H1 (cell line): ENCODE data around the gene PARD6B. TPM values are rescaled to one million over a fixed set of nuclear protein-coding genes. Genes with fewer than 3 reads are reported as not detected.

Experiments
- CTCF ChIA-PET: fragments of 300-600 bp; sonication (Branson Sonifier 250); formaldehyde crosslinking; loops from one replicate; lab custom pipeline; 2021; ENCODE audit not compliant: partially characterized antibody; lab: Charles Lee
- POLR2A ChIA-PET: fragments of 300-600 bp; sonication (Branson Sonifier 250); formaldehyde crosslinking; loops from one replicate; lab custom pipeline; 2021; ENCODE audit warnings: inconsistent platforms; ENCODE audit not compliant: partially characterized antibody; lab: Charles Lee
- DNase-seq, 2 experiments: peaks; one replicate each; pipeline versions ENCODE4 v3.0.0 to v3.0.0-alpha.2; 2010 to 2022; ENCODE audit warnings: low spot score in 2 of 2, low read depth in 1 of 2, mixed read lengths in 1 of 2
- FAIRE-seq: peaks from 2 replicates; lab custom pipeline; 2011; peaks lifted over from hg19 to GRCh38; lab: Jason Lieb, UNC
- H2AFZ ChIP-seq: 2 replicates; pipeline ENCODE4 v1.8.1; 2012; ENCODE audit warnings: low read length, inconsistent platforms
- H2AK5ac ChIP-seq: 2 replicates; pipeline ENCODE4 v1.6.1; 2013; ENCODE audit warnings: low read depth, low read length
- H2BK120ac ChIP-seq: replicated peaks from 2 replicates; pipeline ENCODE3; 2013; ENCODE audit warnings: low read depth, low read length, inconsistent platforms
- H2BK12ac ChIP-seq: 2 replicates; pipeline ENCODE4 v1.6.1; 2013; ENCODE audit warnings: low read depth, low read length
- H2BK15ac ChIP-seq: 2 replicates; pipeline ENCODE4 v1.6.1; 2013; ENCODE audit warnings: low read length
- H2BK20ac ChIP-seq: 2 replicates; pipeline ENCODE4 v1.6.1; 2013; ENCODE audit warnings: low read length
- H2BK5ac ChIP-seq: 2 replicates; pipeline ENCODE4 v1.6.1; 2013; ENCODE audit warnings: low read depth, low read length
- H3K14ac ChIP-seq: 2 replicates; pipeline ENCODE4 v1.6.1; 2013; ENCODE audit warnings: inconsistent platforms; ENCODE audit not compliant: insufficient read length
- H3K18ac ChIP-seq: 2 replicates; pipeline ENCODE4 v1.6.1; 2013; ENCODE audit warnings: low read length; ENCODE audit errors: extremely low read depth
- H3K23ac ChIP-seq: 2 replicates; pipeline ENCODE4 v1.6.1; 2013; ENCODE audit warnings: inconsistent platforms; ENCODE audit not compliant: insufficient read length
- H3K23me2 ChIP-seq: 2 replicates; pipeline ENCODE4 v1.6.1; 2013; ENCODE audit warnings: low read depth, low read length
- H3K27ac ChIP-seq: 2 replicates; pipeline ENCODE4 v1.6.1; 2011; ENCODE audit warnings: low read depth, low read length, inconsistent platforms
- H3K27me3 ChIP-seq, 4 experiments: replicated peaks in 1 of 4; 1 replicate in 1 of 4; 2 replicates in 3 of 4; pipeline versions ENCODE4 v1.6.1 to v1.8.1; 2011 to 2013; ENCODE audit warnings: low read length in 3 of 4, mild to moderate bottlenecking in 3 of 4, inconsistent platforms in 2 of 4, mixed read lengths in 2 of 4, moderate library complexity in 1 of 4; ENCODE audit not compliant: control insufficient read depth in 3 of 4, insufficient read depth in 3 of 4; ENCODE audit errors: extremely low read depth in 1 of 4
- H3K36me3 ChIP-seq, 4 experiments: 2 replicates each; pipeline versions ENCODE4 v1.6.1 to v1.8.1; 2011 to 2013; ENCODE audit warnings: mild to moderate bottlenecking in 4 of 4, low read length in 3 of 4, moderate library complexity in 2 of 4, control low read depth in 1 of 4, inconsistent platforms in 1 of 4; ENCODE audit not compliant: insufficient read depth in 4 of 4, control insufficient read depth in 2 of 4
- H3K4ac ChIP-seq: replicated peaks from 2 replicates; pipeline ENCODE3; 2013; ENCODE audit warnings: low read length, low read depth, mixed read lengths, inconsistent platforms; ENCODE audit not compliant: insufficient read length
- H3K4me1 ChIP-seq, 4 experiments: replicated peaks in 1 of 4; 1 replicate in 1 of 4; 2 replicates in 3 of 4; pipeline versions ENCODE4 v1.6.1 to v1.8.1; 2011 to 2013; ENCODE audit warnings: low read length in 3 of 4, inconsistent platforms in 2 of 4, mixed read lengths in 1 of 4; ENCODE audit not compliant: insufficient read depth in 4 of 4, control insufficient read depth in 3 of 4
- H3K4me2 ChIP-seq, 2 experiments: 2 replicates each; pipeline versions ENCODE4 v1.6.1 to v1.8.1; 2011 to 2013; ENCODE audit warnings: low read depth in 2 of 2, low read length in 2 of 2, control low read depth in 1 of 2, inconsistent platforms in 1 of 2, mild to moderate bottlenecking in 1 of 2; ENCODE audit not compliant: insufficient read depth in 1 of 2
- H3K4me3 ChIP-seq, 4 experiments: fragments of 200-600, 300-600 bp in 1 of 4; sonication (generic), shearing (Covaris generic), sonication (Bioruptor Twin) in 1 of 4; 2 replicates each; pipeline versions ENCODE4 v1.5.1 to v1.8.1; 2011 to 2016; ENCODE audit warnings: low read length in 4 of 4, low read depth in 3 of 4, control low read depth in 2 of 4, inconsistent platforms in 2 of 4, mild to moderate bottlenecking in 2 of 4, mixed read lengths in 1 of 4, moderate library complexity in 1 of 4; ENCODE audit not compliant: insufficient read depth in 2 of 4; ENCODE audit errors: extremely low read depth in 1 of 4
- H3K56ac ChIP-seq: replicated peaks from 2 replicates; pipeline ENCODE3; 2013; ENCODE audit warnings: low read depth, mild to moderate bottlenecking, mixed read lengths, low read length, inconsistent platforms; ENCODE audit not compliant: insufficient read length
- H3K79me1 ChIP-seq: 2 replicates; pipeline ENCODE4 v1.6.1; 2013; ENCODE audit warnings: low read depth, low read length, control low read depth
- H3K79me2 ChIP-seq, 2 experiments: 2 replicates each; pipeline versions ENCODE4 v1.6.1 to v1.8.1; 2012 to 2013; ENCODE audit warnings: low read length in 2 of 2, mild to moderate bottlenecking in 2 of 2, inconsistent platforms in 1 of 2; ENCODE audit not compliant: insufficient read depth in 2 of 2, control insufficient read depth in 1 of 2
- H3K9ac ChIP-seq, 4 experiments: replicated peaks in 1 of 4; 1 replicate in 1 of 4; 2 replicates in 3 of 4; pipeline versions ENCODE4 v1.6.1 to v1.8.1; 2011 to 2013; ENCODE audit warnings: low read depth in 3 of 4, low read length in 3 of 4, control low read depth in 2 of 4, mild to moderate bottlenecking in 2 of 4, moderate library complexity in 2 of 4, inconsistent platforms in 1 of 4; ENCODE audit errors: extremely low read depth in 1 of 4
- H3K9me3 ChIP-seq, 2 experiments: 2 replicates each; pipeline versions ENCODE4 v1.6.1 to v1.8.1; 2012 to 2013; ENCODE audit warnings: mild to moderate bottlenecking in 2 of 2, moderate library complexity in 2 of 2, control low read depth in 1 of 2, inconsistent platforms in 1 of 2, low read depth in 1 of 2, low read length in 1 of 2, mixed read lengths in 1 of 2; ENCODE audit not compliant: insufficient read depth in 2 of 2
- H4K20me1 ChIP-seq, 2 experiments: replicated peaks in 1 of 2; 2 replicates each; pipeline versions ENCODE3 to v1.8.1; 2011 to 2013; ENCODE audit warnings: inconsistent platforms in 2 of 2, low read length in 2 of 2, mild to moderate bottlenecking in 1 of 2; ENCODE audit not compliant: insufficient read depth in 2 of 2, control insufficient read depth in 1 of 2
- H4K5ac ChIP-seq: 2 replicates; pipeline ENCODE4 v1.6.1; 2013; ENCODE audit warnings: low read length, low read depth, mixed read lengths, inconsistent platforms; ENCODE audit not compliant: insufficient read length
- H4K8ac ChIP-seq: 2 replicates; pipeline ENCODE4 v1.8.0; 2013; ENCODE audit warnings: mild to moderate bottlenecking, moderate library complexity, low read length, inconsistent platforms; ENCODE audit not compliant: insufficient read depth; ENCODE audit errors: extremely low read depth
- H4K91ac ChIP-seq: replicated peaks from 2 replicates; pipeline ENCODE3; 2013; ENCODE audit warnings: low read length, mixed read lengths, inconsistent platforms; ENCODE audit not compliant: insufficient read length
- GABPA ChIP-seq: IDR thresholded peaks from 2 replicates; pipeline ENCODE4 v1.6.1; 2011; ENCODE audit warnings: mild to moderate bottlenecking, low read length, moderate library complexity, borderline replicate concordance; ENCODE audit not compliant: insufficient read depth
- HDAC6 ChIP-seq: IDR thresholded peaks from one replicate; pipeline ENCODE4 v1.7.1; 2012; ENCODE audit warnings: low read depth, mild to moderate bottlenecking, inconsistent platforms, low read length, moderate library complexity
- KDM4A ChIP-seq: IDR thresholded peaks from one replicate; pipeline ENCODE4 v1.7.1; 2012; ENCODE audit warnings: low read depth, mild to moderate bottlenecking, moderate library complexity, low read length, inconsistent platforms; ENCODE audit not compliant: severe bottlenecking
- SAP30 ChIP-seq: fragments of 300-600 bp; sonication (generic); IDR thresholded peaks from 2 replicates; pipeline ENCODE4 v1.7.1; 2012; ENCODE audit warnings: low read length, moderate library complexity, mild to moderate bottlenecking, inconsistent platforms; ENCODE audit not compliant: insufficient read depth, insufficient replicate concordance
- SP2 ChIP-seq: IDR thresholded peaks from 2 replicates; pipeline ENCODE4 v1.6.1; 2012; ENCODE audit warnings: mild to moderate bottlenecking, low read length, inconsistent platforms
- ZNF274 ChIP-seq: IDR thresholded peaks from 2 replicates; pipeline ENCODE4 v1.7.0; 2012; ENCODE audit warnings: low read length, borderline replicate concordance; ENCODE audit errors: extremely low read depth
- WGBS, 2 experiments: shearing (Covaris generic) in 1 of 2; methylation state at CpG; one replicate each; pipeline versions ENCODE4 v1.1.6 to v1.1.7; 2013 to 2015; ENCODE audit warnings: low lambda C conversion rate in 2 of 2, mixed read lengths in 2 of 2, inconsistent platforms in 1 of 2, low coverage in 1 of 2, missing lambda C conversion rate in 1 of 2; ENCODE audit not compliant: insufficient replicate concordance in 2 of 2, insufficient coverage in 1 of 2, insufficient read length in 1 of 2; ENCODE audit errors: extremely low coverage in 1 of 2, missing lambda C conversion rate in 1 of 2; 5-methylcytosine and 5-hydroxymethylcytosine counted together
- polyA plus RNA-seq, 7 experiments: library from polyadenylated mRNA; depleted of rRNA in 3 of 7; stranded (reverse) in 5 of 7; unstranded in 2 of 7; fragments of >200 nt in 5 of 7; fragments of 200-250 nt in 2 of 7; gene quantifications; 1 replicate in 5 of 7; 2 replicates in 1 of 7; 4 replicates in 1 of 7; pipeline versions ENCODE4 v1.2.1 to v1.2.3, GENCODE V29; 2011 to 2013; ENCODE audit warnings: missing spikeins in 2 of 7, mixed read lengths in 2 of 7
- total RNA-seq: library from RNA; stranded (reverse); fragmentation: NEBNext Ultra II Directional; extraction: Animal tissue kit (Norgen Biotek cat#: 25700); gene quantifications from 2 replicates; pipeline ENCODE4 v1.2.1, GENCODE V29; 2021

PARD6B gene
- total and polyA plus RNA-seq, 2 of the 8 experiments (the other 6 are each of a cell fraction or from before 2014, with no cell fraction given): 5.2 to 34.1 TPM

- H3K23me2 ChIP-seq: 0 out of 2 replicates have a peak, but pooled peaks cover 2% of the 10 kb centered on the region
- no peak overlapping the region for H2BK5ac ChIP-seq
- H3K14ac ChIP-seq: no peak overlapping the region
- H3K36me3 ChIP-seq: peaks cover 0 to 25% (median 10%) of the 10 kb centered on the region in 4 experiments; a peak in 6 of 8 replicates
- no peak overlapping the region for H3K4me2 ChIP-seq
- ChIA-PET CTCF (interaction anchor here (0.8 to 3.0 kb wide), 5 partner anchors 9 to 137 kb away, joined by 3 to 10 read pairs (median 4); no protein-coding TSS in a partner anchor), POLR2A (interaction anchor here (2.8 kb wide), 1 partner anchor 9 kb away, joined by 12 read pairs; no protein-coding TSS in a partner anchor)
- H3K4me1 ChIP-seq: no peaks in the 10 kb centered on the region
- H3K18ac ChIP-seq: no peak overlapping the region
- no peak overlapping the region for H3K4ac ChIP-seq
- no peaks in the 10 kb centered on the region for H3K27me3 ChIP-seq
- H2BK15ac ChIP-seq: no peak overlapping the region
- no peak overlapping the region for H2BK20ac ChIP-seq
- no peak overlapping the region for H2BK12ac ChIP-seq
- no peaks in the 10 kb centered on the region for H3K79me1 ChIP-seq
- H4K5ac ChIP-seq: no peak overlapping the region
- no peak overlapping the region for H2AK5ac ChIP-seq
- no peak overlapping the region for H4K91ac ChIP-seq
- no peak overlapping the region for H3K9ac ChIP-seq
- 95% methylated on average over 3 of the region's 3 CpGs; no CpG with 5 or more reads in 1 of the 2 experiments for WGBS, 2 experiments
- no peaks in the 10 kb centered on the region for H3K9me3 ChIP-seq
- H3K4me3 ChIP-seq: no peak overlapping the region
- FAIRE-seq: no peak
- H3K56ac ChIP-seq: no peak overlapping the region
- no peak overlapping the region for H2BK120ac ChIP-seq
- DNase-seq: no peak
- H3K23ac ChIP-seq: no peak overlapping the region
- no peak overlapping the region for H2AFZ ChIP-seq
- TF ChIP-seq KDM4A (no peak), SAP30 (no peak), HDAC6 (no peak), GABPA (no peak), SP2 (no peak), ZNF274 (no peak)
- TF ChIP-seq, all 59 proteins: peak for 0
- Histone ChIP-seq H4K20me1 (peaks cover 0 to 3% of the 10 kb centered on the region in 2 experiments), H4K8ac (no peak overlapping the region), H3K79me2 (no peaks in the 10 kb centered on the region), H3K27ac (no peak overlapping the region)
These were observed 21.8 kb downstream of the PARD6B start for GRCh38 chr20:50753152-50753551.
